NB4 (cell line): ENCODE data around the gene GOPC.

Experiments used
- POLR2A ChIP-seq: IDR thresholded peaks from 2 replicates; pipeline ENCODE4 v1.6.1; 2011; ENCODE audit warnings: mild to moderate bottlenecking; ENCODE audit not compliant: insufficient read length; ENCODE audit errors: extremely low read depth
- TF ChIP-seq, protein P1 (sequence below): IDR thresholded peaks from one replicate; pipeline ENCODE4 v1.5.1; 2012; ENCODE audit warnings: low read depth, low read length

DNA sequence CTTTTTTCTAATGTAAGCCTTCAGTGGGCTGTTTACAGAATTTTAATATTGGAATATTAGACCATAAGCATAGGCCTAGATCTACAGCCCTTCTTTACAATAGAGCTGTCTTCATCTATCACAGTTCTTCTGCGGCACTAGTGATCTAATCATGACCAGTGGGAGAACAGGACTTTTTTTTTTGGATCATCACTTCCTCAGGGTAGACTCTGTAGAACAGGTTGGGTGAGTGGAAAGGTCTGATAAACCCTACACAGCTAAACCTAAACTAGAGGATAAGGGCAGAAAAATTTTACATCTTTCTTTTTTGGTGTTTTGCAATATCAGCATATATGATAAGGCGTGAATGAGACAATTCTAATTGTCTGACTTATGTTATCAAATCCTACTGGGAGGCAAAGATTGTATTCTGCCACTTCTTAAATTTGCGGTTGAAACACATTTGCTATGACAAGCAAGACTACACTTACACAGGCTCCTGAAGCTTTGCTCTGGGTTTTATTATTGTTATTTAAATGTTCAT lies 52.2 kb downstream of the GOPC start:
- TF ChIP-seq, protein P1, sequence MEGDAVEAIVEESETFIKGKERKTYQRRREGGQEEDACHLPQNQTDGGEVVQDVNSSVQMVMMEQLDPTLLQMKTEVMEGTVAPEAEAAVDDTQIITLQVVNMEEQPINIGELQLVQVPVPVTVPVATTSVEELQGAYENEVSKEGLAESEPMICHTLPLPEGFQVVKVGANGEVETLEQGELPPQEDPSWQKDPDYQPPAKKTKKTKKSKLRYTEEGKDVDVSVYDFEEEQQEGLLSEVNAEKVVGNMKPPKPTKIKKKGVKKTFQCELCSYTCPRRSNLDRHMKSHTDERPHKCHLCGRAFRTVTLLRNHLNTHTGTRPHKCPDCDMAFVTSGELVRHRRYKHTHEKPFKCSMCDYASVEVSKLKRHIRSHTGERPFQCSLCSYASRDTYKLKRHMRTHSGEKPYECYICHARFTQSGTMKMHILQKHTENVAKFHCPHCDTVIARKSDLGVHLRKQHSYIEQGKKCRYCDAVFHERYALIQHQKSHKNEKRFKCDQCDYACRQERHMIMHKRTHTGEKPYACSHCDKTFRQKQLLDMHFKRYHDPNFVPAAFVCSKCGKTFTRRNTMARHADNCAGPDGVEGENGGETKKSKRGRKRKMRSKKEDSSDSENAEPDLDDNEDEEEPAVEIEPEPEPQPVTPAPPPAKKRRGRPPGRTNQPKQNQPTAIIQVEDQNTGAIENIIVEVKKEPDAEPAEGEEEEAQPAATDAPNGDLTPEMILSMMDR, result no peak
- TF ChIP-seq POLR2A, result no peak
